SK-N-MC (cell line): ENCODE results near the gene CALM3.

ENCODE experiments used
- EZH2 ChIP-seq: fragments of 200-600 bp; sonication (generic); IDR thresholded peaks from one replicate; pipeline ENCODE4 v1.6.1; 2017; ENCODE audit warnings: antibody characterized with exemption
- POLR2AphosphoS5 ChIP-seq: IDR thresholded peaks from 2 replicates; pipeline ENCODE4 v1.6.1; 2012; ENCODE audit warnings: mild to moderate bottlenecking, low read depth, low read length, borderline replicate concordance

DNA sequence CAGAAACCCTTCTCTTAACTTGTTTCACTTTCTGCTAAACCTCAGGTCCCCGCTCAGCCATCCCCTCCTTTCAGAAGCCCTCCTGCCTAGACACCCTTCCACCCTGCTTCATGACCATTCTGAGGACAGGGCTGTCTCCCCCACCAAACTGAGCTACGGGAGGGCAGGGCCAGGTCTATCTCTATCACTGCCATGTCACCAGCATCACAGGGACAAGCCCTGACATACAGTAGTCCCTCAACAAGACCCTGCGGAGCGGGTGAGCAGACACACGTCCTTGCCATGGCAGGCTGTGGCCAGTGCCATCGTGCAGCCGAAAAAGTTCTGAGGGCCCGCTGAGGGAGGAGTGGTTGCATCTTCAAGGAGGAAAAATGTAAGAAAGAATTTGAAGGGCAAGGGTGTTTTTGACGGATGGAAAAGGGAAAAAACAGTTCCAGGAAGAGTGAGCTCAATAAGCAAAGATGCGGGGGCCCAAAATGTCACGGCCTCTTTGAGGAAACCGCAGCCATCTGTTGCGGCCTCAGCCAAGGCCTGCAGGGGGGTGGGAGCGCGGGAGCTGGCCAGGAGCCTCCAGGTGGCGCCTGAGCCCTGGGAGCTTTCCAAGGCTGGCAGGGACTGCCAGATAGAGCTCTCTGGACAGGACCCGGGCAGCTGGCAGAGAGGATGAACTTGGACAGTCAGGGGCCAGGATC lies 15.6 kb downstream of the CALM3 start:
- no peak for TF ChIP-seq EZH2
- TF ChIP-seq POLR2AphosphoS5: no peak
